Dedifferentiated amniotic fluid mesenchymal stem cell (primary cell): ENCODE results near the gene IQSEC3.
"Not testable (repeated sequence)": the region's sequence is repeated elsewhere in the genome, so short reads cannot be mapped to it uniquely, and the experiment has no call there.

ENCODE experiments used
- DNase-seq: peaks from one replicate; pipeline ENCODE4 v3.0.0-alpha.2; 2016; ENCODE audit errors: extremely low spot score

IQSEC3 gene

DNA sequence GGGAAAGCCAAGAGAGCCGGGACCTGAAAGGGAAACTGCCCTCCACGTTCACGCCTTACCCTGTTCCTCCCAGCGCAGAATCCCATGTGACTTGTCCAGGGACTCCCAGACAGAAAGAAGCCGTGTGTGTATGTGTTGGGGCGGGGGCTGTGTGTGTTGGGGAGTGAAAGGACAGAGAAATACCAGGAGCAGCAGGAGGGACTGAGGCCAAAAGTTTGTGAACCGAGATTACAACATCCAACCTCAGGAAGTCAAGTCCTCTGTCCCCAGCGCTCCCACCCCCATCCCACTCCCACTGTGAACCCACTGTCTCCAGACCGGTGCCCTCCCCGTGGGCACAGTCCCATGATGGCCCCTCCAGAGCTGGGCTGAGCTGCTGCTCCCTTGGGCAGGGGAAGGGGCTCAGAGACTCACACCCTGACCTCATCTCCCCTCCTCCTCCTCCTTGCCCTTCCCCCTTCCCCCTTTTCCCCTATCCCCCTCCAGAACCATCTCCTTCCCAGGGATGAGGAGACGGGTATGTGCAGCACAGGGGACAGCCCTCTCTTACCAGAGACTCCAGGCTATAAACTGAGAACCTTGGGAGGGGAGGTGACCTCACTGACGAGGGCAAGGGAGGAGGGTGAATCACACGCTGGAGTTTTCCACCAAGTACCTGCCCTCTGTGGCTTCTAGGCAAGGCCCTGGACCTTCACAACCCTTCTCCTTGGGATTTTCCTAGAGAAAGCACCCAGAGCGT lies 147.6 kb downstream of the IQSEC3 start, which contains the start of gene SLC6A12:
TSS of gene SLC6A12 (minus strand) at position 155 of the 739 bp plus-strand sequence. CDS start 4,171 bp downstream, outside the sequence.
- no peak for DNase-seq

DNA sequence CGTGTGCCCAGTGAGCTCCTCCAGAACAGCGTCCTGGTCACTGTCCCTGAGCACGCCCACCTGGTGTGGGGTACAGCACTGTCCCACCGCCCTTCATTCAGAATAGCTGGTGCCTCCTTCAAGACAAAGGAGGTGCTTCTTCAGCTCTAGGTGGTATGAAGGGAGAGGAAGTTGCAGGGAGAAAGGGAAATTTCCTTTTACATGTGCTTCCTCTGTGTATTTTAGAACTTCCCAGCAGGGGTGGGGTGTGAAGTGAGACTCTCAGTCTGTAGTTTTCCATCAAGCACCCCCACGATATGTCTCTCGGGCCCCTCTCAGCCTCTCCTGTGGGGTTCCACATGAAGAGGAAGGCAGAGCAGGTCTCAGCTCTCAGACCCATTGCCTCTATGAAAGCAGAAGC lies 148.5 kb downstream of the IQSEC3 start:
- no peak for DNase-seq

DNA sequence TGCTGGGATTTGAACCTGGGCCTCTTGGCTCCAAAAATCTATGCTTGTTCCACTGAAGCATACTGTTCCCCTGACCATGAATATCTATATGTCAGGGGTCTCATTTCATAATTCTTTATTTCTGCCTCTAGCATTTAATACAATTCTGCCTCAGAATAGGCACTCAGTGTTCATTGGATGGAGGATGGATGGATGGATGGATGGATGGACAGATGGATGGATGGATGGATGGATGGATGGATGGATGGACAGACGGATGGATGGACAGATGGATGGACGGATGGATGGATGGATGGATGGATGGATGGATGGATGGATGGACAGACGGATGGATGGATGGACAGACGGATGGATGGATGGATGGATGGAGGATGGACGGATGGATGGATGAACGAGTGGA lies 150.5 kb downstream of the IQSEC3 start:
- not testable (repeated sequence) for DNase-seq

GRCh38 chr12:218221-218620 lies 151.7 kb downstream of the IQSEC3 start:
- DNase-seq = no peak

GRCh38 chr12:218728-219590 lies 152.4 kb downstream of the IQSEC3 start:
- DNase-seq = no peak

DNA sequence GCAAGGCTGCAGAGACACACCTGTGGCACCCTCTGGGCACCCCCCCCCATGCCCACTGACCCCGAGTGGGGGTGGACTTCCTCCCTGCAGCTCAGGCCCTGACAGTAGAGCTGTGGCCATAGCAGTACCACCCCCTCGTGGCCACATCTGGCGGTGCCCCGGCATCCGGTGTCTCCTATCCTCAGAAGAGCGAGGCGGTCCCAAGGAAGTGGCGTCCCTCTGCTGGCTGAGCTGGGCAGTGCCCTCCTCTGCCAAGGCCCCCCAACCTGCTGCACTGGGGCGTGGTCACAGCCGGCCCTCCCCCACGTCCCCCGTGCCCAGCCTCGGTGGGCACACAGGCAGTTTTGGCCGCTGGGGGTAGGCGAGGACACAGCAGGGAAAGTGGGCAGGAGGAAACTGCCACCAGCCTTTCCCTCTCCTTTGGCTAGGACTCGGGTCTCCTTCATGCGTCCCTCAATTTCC lies 153.4 kb downstream of the IQSEC3 start:
- peak; percentile 20 for DNase-seq

DNA sequence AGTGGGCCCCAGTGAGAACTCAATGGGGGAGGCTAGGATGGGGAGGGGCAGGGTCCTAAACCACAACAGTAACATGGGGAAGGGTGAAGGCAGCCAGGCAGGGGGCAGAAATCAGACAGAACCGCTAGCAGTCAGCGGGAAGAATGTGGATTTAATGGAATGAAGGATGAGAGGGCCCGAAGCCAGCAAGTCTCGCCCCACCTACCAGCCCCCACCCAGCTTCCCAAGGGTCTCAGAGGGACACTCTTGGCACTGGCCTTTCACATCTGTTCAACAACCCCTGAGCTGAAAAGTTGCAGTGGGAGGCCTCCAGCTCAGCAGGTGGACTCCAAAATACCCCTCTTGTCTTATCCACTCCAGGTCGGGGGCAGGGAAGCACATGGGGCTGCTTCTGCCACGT lies 153.9 kb downstream of the IQSEC3 start:
- DNase-seq = no peak

- no peak for DNase-seq
Observed at GRCh38 chr12:220946-221550, 154.5 kb downstream of the IQSEC3 start.

DNA sequence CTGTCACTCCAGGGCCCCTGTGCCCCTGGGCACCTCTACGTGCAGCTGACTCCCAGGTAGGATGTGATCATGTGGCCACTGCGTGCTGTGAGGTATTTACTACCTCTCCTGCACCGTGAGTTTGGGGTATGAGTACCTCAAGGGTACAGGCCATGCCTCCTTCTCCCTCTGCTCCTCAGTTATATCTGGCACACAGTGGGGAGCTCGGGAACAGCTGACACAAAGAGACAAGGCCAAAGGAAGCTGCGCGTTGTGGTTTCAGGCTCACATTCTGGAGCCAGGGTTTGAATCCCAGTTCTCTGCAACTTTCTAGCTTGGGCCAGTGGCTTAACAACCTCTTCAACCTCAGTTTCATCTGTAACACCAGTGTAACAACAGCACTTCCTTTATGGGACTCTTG lies 155.2 kb downstream of the IQSEC3 start:
- no peak for DNase-seq

- DNase-seq = no peak
Observed at GRCh38 chr12:223841-224240, 157.3 kb downstream of the IQSEC3 start.

- DNase-seq = no peak
Observed at GRCh38 chr12:224330-224729, 157.8 kb downstream of the IQSEC3 start.

- no peak for DNase-seq
Observed at GRCh38 chr12:225012-225411, 158.4 kb downstream of the IQSEC3 start.

DNA sequence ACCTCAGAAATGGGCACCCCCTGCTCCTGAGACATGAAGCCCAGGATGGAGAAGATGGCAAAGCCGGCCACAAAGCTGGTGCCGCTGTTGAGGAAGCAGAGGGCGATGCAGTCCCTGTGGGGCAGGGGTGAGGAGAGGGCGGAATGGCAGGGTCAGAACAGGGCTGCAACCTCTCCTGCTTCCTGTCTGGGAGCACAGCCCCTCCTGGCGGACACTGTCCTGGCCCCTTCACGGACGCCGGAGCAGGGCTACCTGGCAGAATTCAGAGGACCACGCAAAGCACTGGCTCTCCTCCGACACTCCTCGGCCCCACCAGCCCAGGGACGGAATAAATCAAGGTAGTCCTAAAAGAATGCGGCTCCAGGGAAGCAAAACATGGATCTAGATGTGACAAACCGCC lies 159.8 kb downstream of the IQSEC3 start:
- DNase-seq = no peak

- no peak for DNase-seq
Observed at GRCh38 chr12:227286-227915, 160.8 kb downstream of the IQSEC3 start.
